ENCODE data around the gene COX8A. TPM values are rescaled to one million over a fixed set of nuclear protein-coding genes. Genes with fewer than 3 reads are reported as not detected.

COX8A gene
- total and polyA plus RNA-seq, 9 of the 15 experiments (the other 6 are each of a cell fraction or from before 2014, with no cell fraction given) = 274 to 1,206 (median 526) TPM

GRCh38 chr11:63985812-63986155, 11.4 kb downstream of the COX8A start (continued):
- TF ChIP-seq GTF3C2 (IDR thresholded peaks at IDR 0.05; ENCODE audit: borderline replicate concordance, extremely low read depth, insufficient read length) (peak; percentile 19), ZNF583 (CRISPR knock-in tag; IDR thresholded peaks at IDR 0.05) (no peak), TCF15 (CRISPR knock-in tag; IDR thresholded peaks at IDR 0.05) (no peak), NFE2L1 (tag; IDR thresholded peaks at IDR 0.05; ENCODE audit: borderline replicate concordance, low read depth) (no peak), JUND (IDR thresholded peaks at IDR 0.05; ENCODE audit: borderline replicate concordance, low read depth, low read length) (no peak), JUND (tag; IDR thresholded peaks at IDR 0.05; ENCODE audit: borderline replicate concordance, low read depth, low read length) (no peak), CBFB (CRISPR knock-in tag; IDR thresholded peaks at IDR 0.05) (no peak), ZNF79 (CRISPR knock-in tag; IDR thresholded peaks at IDR 0.05; ENCODE audit: low read depth) (no peak), E4F1 (CRISPR knock-in tag; IDR thresholded peaks at IDR 0.05; ENCODE audit: borderline replicate concordance) (no peak), RAD51 (IDR thresholded peaks at IDR 0.05; ENCODE audit: borderline replicate concordance, low read depth) (no peak), YBX1 (IDR thresholded peaks at IDR 0.05) (no peak), SETDB1 (IDR thresholded peaks at IDR 0.05; ENCODE audit: low read length) (no peak)
- TF ChIP-seq, protein P1, sequence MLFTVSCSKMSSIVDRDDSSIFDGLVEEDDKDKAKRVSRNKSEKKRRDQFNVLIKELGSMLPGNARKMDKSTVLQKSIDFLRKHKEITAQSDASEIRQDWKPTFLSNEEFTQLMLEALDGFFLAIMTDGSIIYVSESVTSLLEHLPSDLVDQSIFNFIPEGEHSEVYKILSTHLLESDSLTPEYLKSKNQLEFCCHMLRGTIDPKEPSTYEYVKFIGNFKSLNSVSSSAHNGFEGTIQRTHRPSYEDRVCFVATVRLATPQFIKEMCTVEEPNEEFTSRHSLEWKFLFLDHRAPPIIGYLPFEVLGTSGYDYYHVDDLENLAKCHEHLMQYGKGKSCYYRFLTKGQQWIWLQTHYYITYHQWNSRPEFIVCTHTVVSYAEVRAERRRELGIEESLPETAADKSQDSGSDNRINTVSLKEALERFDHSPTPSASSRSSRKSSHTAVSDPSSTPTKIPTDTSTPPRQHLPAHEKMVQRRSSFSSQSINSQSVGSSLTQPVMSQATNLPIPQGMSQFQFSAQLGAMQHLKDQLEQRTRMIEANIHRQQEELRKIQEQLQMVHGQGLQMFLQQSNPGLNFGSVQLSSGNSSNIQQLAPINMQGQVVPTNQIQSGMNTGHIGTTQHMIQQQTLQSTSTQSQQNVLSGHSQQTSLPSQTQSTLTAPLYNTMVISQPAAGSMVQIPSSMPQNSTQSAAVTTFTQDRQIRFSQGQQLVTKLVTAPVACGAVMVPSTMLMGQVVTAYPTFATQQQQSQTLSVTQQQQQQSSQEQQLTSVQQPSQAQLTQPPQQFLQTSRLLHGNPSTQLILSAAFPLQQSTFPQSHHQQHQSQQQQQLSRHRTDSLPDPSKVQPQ (CRISPR knock-in tag; IDR thresholded peaks at IDR 0.05; ENCODE audit: borderline replicate concordance) = no peak
- TF ChIP-seq, protein P2, sequence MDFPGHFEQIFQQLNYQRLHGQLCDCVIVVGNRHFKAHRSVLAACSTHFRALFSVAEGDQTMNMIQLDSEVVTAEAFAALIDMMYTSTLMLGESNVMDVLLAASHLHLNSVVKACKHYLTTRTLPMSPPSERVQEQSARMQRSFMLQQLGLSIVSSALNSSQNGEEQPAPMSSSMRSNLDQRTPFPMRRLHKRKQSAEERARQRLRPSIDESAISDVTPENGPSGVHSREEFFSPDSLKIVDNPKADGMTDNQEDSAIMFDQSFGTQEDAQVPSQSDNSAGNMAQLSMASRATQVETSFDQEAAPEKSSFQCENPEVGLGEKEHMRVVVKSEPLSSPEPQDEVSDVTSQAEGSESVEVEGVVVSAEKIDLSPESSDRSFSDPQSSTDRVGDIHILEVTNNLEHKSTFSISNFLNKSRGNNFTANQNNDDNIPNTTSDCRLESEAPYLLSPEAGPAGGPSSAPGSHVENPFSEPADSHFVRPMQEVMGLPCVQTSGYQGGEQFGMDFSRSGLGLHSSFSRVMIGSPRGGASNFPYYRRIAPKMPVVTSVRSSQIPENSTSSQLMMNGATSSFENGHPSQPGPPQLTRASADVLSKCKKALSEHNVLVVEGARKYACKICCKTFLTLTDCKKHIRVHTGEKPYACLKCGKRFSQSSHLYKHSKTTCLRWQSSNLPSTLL (IDR thresholded peaks at IDR 0.05) = no peak
- TF ChIP-seq, protein P3, sequence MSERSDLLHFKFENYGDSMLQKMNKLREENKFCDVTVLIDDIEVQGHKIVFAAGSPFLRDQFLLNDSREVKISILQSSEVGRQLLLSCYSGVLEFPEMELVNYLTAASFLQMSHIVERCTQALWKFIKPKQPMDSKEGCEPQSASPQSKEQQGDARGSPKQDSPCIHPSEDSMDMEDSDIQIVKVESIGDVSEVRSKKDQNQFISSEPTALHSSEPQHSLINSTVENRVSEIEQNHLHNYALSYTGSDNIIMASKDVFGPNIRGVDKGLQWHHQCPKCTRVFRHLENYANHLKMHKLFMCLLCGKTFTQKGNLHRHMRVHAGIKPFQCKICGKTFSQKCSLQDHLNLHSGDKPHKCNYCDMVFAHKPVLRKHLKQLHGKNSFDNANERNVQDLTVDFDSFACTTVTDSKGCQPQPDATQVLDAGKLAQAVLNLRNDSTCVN (CRISPR knock-in tag; IDR thresholded peaks at IDR 0.05) = no peak

All from K562 (cell line).